ENCODE data around the gene ARHGAP32.

DNA sequence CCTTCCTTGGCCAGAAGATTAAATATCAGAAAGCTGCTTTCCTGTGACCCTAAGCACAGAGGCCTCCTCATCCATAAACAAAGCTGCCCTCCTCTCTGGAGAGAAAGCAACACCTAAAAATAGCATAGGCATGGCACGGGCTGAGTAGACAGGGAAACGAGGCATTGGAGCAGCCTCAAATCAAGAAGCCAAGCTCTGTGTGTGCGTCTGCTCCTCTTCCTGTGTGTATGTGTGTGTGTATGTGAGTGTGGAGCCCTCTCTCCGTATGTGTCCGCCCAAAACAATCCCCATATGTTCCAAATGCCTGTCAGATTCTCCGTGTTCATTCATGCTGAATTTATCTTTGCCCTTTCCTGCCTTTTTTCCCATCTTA is 277.0 kb downstream of the ARHGAP32 start:
- TF ChIP-seq BACH2 (CRISPR knock-in tag; IDR thresholded peaks at IDR 0.05; ENCODE audit: borderline replicate concordance) (no peak), RARB (CRISPR knock-in tag; IDR thresholded peaks at IDR 0.05) (no peak), ISL1 (CRISPR knock-in tag; IDR thresholded peaks at IDR 0.05) (no peak), ZNF8 (CRISPR knock-in tag; IDR thresholded peaks at IDR 0.05) (no peak), GLIS3 (CRISPR knock-in tag; IDR thresholded peaks at IDR 0.05) (no peak), ZNF565 (CRISPR knock-in tag; conservative IDR thresholded peaks at IDR 0.05; ENCODE audit: low read depth) (no peak), ZC3H10 (CRISPR knock-in tag; IDR thresholded peaks at IDR 0.05) (no peak), ARNTL (CRISPR knock-in tag; IDR thresholded peaks at IDR 0.05; ENCODE audit: borderline replicate concordance, low read depth) (no peak), TOX (CRISPR knock-in tag; IDR thresholded peaks at IDR 0.05; ENCODE audit: borderline replicate concordance) (no peak), ZNF70 (CRISPR knock-in tag; IDR thresholded peaks at IDR 0.05) (no peak)
- TF ChIP-seq, protein P1, sequence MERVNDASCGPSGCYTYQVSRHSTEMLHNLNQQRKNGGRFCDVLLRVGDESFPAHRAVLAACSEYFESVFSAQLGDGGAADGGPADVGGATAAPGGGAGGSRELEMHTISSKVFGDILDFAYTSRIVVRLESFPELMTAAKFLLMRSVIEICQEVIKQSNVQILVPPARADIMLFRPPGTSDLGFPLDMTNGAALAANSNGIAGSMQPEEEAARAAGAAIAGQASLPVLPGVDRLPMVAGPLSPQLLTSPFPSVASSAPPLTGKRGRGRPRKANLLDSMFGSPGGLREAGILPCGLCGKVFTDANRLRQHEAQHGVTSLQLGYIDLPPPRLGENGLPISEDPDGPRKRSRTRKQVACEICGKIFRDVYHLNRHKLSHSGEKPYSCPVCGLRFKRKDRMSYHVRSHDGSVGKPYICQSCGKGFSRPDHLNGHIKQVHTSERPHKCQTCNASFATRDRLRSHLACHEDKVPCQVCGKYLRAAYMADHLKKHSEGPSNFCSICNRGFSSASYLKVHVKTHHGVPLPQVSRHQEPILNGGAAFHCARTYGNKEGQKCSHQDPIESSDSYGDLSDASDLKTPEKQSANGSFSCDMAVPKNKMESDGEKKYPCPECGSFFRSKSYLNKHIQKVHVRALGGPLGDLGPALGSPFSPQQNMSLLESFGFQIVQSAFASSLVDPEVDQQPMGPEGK (CRISPR knock-in tag; IDR thresholded peaks at IDR 0.05; ENCODE audit: borderline replicate concordance), result no peak
- TF ChIP-seq, protein P2, sequence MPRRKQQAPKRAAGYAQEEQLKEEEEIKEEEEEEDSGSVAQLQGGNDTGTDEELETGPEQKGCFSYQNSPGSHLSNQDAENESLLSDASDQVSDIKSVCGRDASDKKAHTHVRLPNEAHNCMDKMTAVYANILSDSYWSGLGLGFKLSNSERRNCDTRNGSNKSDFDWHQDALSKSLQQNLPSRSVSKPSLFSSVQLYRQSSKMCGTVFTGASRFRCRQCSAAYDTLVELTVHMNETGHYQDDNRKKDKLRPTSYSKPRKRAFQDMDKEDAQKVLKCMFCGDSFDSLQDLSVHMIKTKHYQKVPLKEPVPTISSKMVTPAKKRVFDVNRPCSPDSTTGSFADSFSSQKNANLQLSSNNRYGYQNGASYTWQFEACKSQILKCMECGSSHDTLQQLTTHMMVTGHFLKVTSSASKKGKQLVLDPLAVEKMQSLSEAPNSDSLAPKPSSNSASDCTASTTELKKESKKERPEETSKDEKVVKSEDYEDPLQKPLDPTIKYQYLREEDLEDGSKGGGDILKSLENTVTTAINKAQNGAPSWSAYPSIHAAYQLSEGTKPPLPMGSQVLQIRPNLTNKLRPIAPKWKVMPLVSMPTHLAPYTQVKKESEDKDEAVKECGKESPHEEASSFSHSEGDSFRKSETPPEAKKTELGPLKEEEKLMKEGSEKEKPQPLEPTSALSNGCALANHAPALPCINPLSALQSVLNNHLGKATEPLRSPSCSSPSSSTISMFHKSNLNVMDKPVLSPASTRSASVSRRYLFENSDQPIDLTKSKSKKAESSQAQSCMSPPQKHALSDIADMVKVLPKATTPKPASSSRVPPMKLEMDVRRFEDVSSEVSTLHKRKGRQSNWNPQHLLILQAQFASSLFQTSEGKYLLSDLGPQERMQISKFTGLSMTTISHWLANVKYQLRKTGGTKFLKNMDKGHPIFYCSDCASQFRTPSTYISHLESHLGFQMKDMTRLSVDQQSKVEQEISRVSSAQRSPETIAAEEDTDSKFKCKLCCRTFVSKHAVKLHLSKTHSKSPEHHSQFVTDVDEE (CRISPR knock-in tag; IDR thresholded peaks at IDR 0.05), result no peak
- TF ChIP-seq, protein P3, sequence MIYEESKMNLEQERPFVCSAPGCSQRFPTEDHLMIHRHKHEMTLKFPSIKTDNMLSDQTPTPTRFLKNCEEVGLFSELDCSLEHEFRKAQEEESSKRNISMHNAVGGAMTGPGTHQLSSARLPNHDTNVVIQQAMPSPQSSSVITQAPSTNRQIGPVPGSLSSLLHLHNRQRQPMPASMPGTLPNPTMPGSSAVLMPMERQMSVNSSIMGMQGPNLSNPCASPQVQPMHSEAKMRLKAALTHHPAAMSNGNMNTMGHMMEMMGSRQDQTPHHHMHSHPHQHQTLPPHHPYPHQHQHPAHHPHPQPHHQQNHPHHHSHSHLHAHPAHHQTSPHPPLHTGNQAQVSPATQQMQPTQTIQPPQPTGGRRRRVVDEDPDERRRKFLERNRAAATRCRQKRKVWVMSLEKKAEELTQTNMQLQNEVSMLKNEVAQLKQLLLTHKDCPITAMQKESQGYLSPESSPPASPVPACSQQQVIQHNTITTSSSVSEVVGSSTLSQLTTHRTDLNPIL (CRISPR knock-in tag; IDR thresholded peaks at IDR 0.05; ENCODE audit: low read depth), result no peak
